CD14-positive monocyte (primary cell): ENCODE measurements around the gene FADS1. TPM values are rescaled to one million over a fixed set of nuclear protein-coding genes. Genes with fewer than 3 reads are reported as not detected.

Source experiments
- DNase-seq, 3 donors: peaks; one replicate each; pipeline ENCODE4 v3.0.0-alpha.2; 2011 to 2022
- H2AFZ ChIP-seq: 2 replicates; pipeline ENCODE4 v1.6.0; 2012; ENCODE audit warnings: mild to moderate bottlenecking, low read depth, low read length, inconsistent platforms; ENCODE audit not compliant: insufficient read depth, poor library complexity, severe bottlenecking
- H3K27ac ChIP-seq, 2 donors: 1 replicate in 1 of 2; 2 replicates in 1 of 2; pipeline ENCODE4 v1.5.1; 2012 to 2013; ENCODE audit warnings: low read length in 2 of 2, control low read depth in 1 of 2, inconsistent platforms in 1 of 2, low read depth in 1 of 2, mild to moderate bottlenecking in 1 of 2
- H3K27me3 ChIP-seq, 2 donors: one replicate each; pipeline versions ENCODE4 v1.6.0 to v1.6.1; 2011 to 2013; ENCODE audit warnings: low read length in 2 of 2; ENCODE audit not compliant: control insufficient read depth in 2 of 2, insufficient read depth in 2 of 2
- H3K36me3 ChIP-seq, 2 donors: replicated peaks in 1 of 2; 1 replicate in 1 of 2; 2 replicates in 1 of 2; pipeline versions ENCODE4 v1.5.1 to v1.6.1; 2012 to 2013; ENCODE audit warnings: low read length in 2 of 2, control low read depth in 1 of 2, inconsistent platforms in 1 of 2, mild to moderate bottlenecking in 1 of 2; ENCODE audit not compliant: insufficient read depth in 2 of 2, control insufficient read depth in 1 of 2
- H3K4me1 ChIP-seq, 2 donors: 1 replicate in 1 of 2; 2 replicates in 1 of 2; pipeline versions ENCODE4 v1.5.1 to v1.6.1; 2012 to 2013; ENCODE audit warnings: low read length in 2 of 2, control low read depth in 1 of 2, inconsistent platforms in 1 of 2, mild to moderate bottlenecking in 1 of 2, moderate library complexity in 1 of 2; ENCODE audit not compliant: insufficient read depth in 2 of 2, control insufficient read depth in 1 of 2
- H3K4me2 ChIP-seq: replicated peaks from 2 replicates; pipeline ENCODE3; 2012; ENCODE audit warnings: low read length, moderate library complexity, mild to moderate bottlenecking; ENCODE audit not compliant: poor library complexity, severe bottlenecking; ENCODE audit errors: extremely low read depth
- H3K4me3 ChIP-seq, 3 experiments: fragments of 200-600 bp in 1 of 3; sonication (generic) in 1 of 3; replicated peaks in 1 of 3; 1 replicate in 2 of 3; 2 replicates in 1 of 3; pipeline ENCODE4 v1.5.1; 2011 to 2013; ENCODE audit warnings: low read length in 3 of 3, mild to moderate bottlenecking in 3 of 3, control low read depth in 2 of 3, low read depth in 2 of 3, inconsistent platforms in 1 of 3, moderate library complexity in 1 of 3
- H3K79me2 ChIP-seq: 2 replicates; pipeline ENCODE4 v1.6.0; 2012; ENCODE audit warnings: mild to moderate bottlenecking, control low read depth, inconsistent platforms, low read length, moderate library complexity; ENCODE audit not compliant: insufficient read depth
- H3K9ac ChIP-seq: 2 replicates; pipeline ENCODE4 v1.6.0; 2017; ENCODE audit warnings: low read length, mild to moderate bottlenecking; ENCODE audit not compliant: insufficient read depth, poor library complexity, severe bottlenecking
- H3K9me3 ChIP-seq, 2 donors: replicated peaks in 1 of 2; 1 replicate in 1 of 2; 2 replicates in 1 of 2; pipeline versions ENCODE4 v1.5.1 to v1.6.1; 2012 to 2013; ENCODE audit warnings: low read length in 2 of 2, control low read depth in 1 of 2; ENCODE audit not compliant: control insufficient read depth in 1 of 2, insufficient read depth in 1 of 2
- H4K20me1 ChIP-seq: 2 replicates; pipeline ENCODE4 v1.6.0; 2012; ENCODE audit warnings: mild to moderate bottlenecking, low read length, control low read depth, moderate library complexity; ENCODE audit not compliant: insufficient read depth
- H3K27ac Mint-ChIP-seq, 7 donors: one replicate each; pipeline ENCODE4 v1.8.0; 2020; ENCODE audit warnings: mild to moderate bottlenecking in 7 of 7, mixed read lengths in 7 of 7, moderate library complexity in 6 of 7, inconsistent platforms in 2 of 7
- H3K27me3 Mint-ChIP-seq, 3 donors: one replicate each; pipeline ENCODE4 v1.8.0; 2021 to 2022; ENCODE audit warnings: low read depth in 3 of 3, mild to moderate bottlenecking in 3 of 3, mixed read lengths in 3 of 3, moderate library complexity in 3 of 3, inconsistent platforms in 1 of 3
- H3K36me3 Mint-ChIP-seq, 2 donors: one replicate each; pipeline ENCODE4 v1.8.0; 2020; ENCODE audit warnings: mixed read lengths in 2 of 2, inconsistent platforms in 1 of 2, mild to moderate bottlenecking in 1 of 2
- H3K4me1 Mint-ChIP-seq: one replicate; pipeline ENCODE4 v1.8.0; 2020; ENCODE audit warnings: mild to moderate bottlenecking, mixed read lengths
- H3K4me3 Mint-ChIP-seq, 2 donors: one replicate each; pipeline ENCODE4 v1.8.0; 2020; ENCODE audit warnings: mild to moderate bottlenecking in 2 of 2, mixed read lengths in 2 of 2, moderate library complexity in 1 of 2
- H3K9me3 Mint-ChIP-seq, 7 donors: one replicate each; pipeline ENCODE4 v1.8.0; 2020 to 2022; ENCODE audit warnings: mixed read lengths in 7 of 7, mild to moderate bottlenecking in 6 of 7, moderate library complexity in 6 of 7, inconsistent platforms in 2 of 7
- WGBS: methylation state at CpG from one replicate; pipeline ENCODE4 v1.1.5; 2013; ENCODE audit warnings: missing lambda C conversion rate; ENCODE audit not compliant: insufficient coverage; 5-methylcytosine and 5-hydroxymethylcytosine counted together
- intact Hi-C, 2 donors: fragments of 100-400 bp; cut with micrococcal nuclease; formaldehyde crosslinking; loops; one replicate each; pipeline versions ENCODE4 v1.15.0 to v1.15.1; 2023
- polyA plus RNA-seq, 3 donors: library from polyadenylated mRNA; depleted of rRNA in 1 of 3; unstranded in 2 of 3; stranded (reverse) in 1 of 3; fragments of 300-500 nt in 2 of 3; fragments of >200 nt in 1 of 3; fragmentation: Illumina TruSeq in 2 of 3; gene quantifications; 1 replicate in 2 of 3; 2 replicates in 1 of 3; pipeline ENCODE4 v1.2.3, GENCODE V29; 2012 to 2021
- TF ChIP-seq, protein P1 (sequence below): fragments of 200-600 bp; IDR thresholded peaks from one replicate; pipeline ENCODE4 v1.8.0; 2022; ENCODE audit warnings: antibody characterized with exemption, mild to moderate bottlenecking

The FADS1 gene
- polyA plus RNA-seq, 3 donors = 10.6 to 31.8 (median 29.2) TPM

GRCh38 chr11:61782299-61782698 is 34.5 kb downstream of the FADS1 start:
- H3K4me1 ChIP-seq = peaks cover 5 to 7% of the 10 kb centered on the region in 2 donors
- no peaks in the 10 kb centered on the region for H3K79me2 ChIP-seq
- H3K9me3 ChIP-seq = no peaks in the 10 kb centered on the region
- no peak overlapping the region for H2AFZ ChIP-seq
- no peak overlapping the region for H3K4me2 ChIP-seq
- H3K36me3 Mint-ChIP-seq = peaks cover 34 to 41% of the 10 kb centered on the region in 2 donors
- TF ChIP-seq, protein P1, sequence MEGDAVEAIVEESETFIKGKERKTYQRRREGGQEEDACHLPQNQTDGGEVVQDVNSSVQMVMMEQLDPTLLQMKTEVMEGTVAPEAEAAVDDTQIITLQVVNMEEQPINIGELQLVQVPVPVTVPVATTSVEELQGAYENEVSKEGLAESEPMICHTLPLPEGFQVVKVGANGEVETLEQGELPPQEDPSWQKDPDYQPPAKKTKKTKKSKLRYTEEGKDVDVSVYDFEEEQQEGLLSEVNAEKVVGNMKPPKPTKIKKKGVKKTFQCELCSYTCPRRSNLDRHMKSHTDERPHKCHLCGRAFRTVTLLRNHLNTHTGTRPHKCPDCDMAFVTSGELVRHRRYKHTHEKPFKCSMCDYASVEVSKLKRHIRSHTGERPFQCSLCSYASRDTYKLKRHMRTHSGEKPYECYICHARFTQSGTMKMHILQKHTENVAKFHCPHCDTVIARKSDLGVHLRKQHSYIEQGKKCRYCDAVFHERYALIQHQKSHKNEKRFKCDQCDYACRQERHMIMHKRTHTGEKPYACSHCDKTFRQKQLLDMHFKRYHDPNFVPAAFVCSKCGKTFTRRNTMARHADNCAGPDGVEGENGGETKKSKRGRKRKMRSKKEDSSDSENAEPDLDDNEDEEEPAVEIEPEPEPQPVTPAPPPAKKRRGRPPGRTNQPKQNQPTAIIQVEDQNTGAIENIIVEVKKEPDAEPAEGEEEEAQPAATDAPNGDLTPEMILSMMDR = no peak
- no peak overlapping the region for H3K27ac Mint-ChIP-seq
- no peak overlapping the region for H3K27ac ChIP-seq
- H4K20me1 ChIP-seq = no peaks in the 10 kb centered on the region
- intact Hi-C loops = no loop called here
- WGBS = 100% methylated on average over 3 of the region's 3 CpGs
- DNase-seq = no peak
- H3K9ac ChIP-seq = no peak overlapping the region
- peaks cover 0 to 8% of the 10 kb centered on the region in 2 donors for H3K27me3 ChIP-seq
- H3K27me3 Mint-ChIP-seq = peaks cover 12 to 18% (median 13%) of the 10 kb centered on the region in 3 donors
- H3K4me3 Mint-ChIP-seq = no peak overlapping the region
- H3K4me1 Mint-ChIP-seq = peaks cover 5% of the 10 kb centered on the region
- H3K36me3 ChIP-seq = peaks cover 22 to 33% of the 10 kb centered on the region in 2 donors
- peaks cover 0 to 3% (median 0%) of the 10 kb centered on the region in 7 donors for H3K9me3 Mint-ChIP-seq
- no peak overlapping the region for H3K4me3 ChIP-seq

- H3K36me3 ChIP-seq = peaks cover 15 to 26% of the 10 kb centered on the region in 2 donors
- Mint-ChIP-seq H3K4me1 (peaks cover 12% of the 10 kb centered on the region), H3K9me3 (peaks cover 0 to 3% (median 0%) of the 10 kb centered on the region in 7 donors), H3K36me3 (peaks cover 26 to 35% of the 10 kb centered on the region in 2 donors), H3K27me3 (peaks cover 12 to 22% (median 16%) of the 10 kb centered on the region in 3 donors), H3K4me3 (no peak overlapping the region), H3K27ac (no peak overlapping the region)
- H3K9ac ChIP-seq = no peak overlapping the region
- no peaks in the 10 kb centered on the region for H3K79me2 ChIP-seq
- H2AFZ ChIP-seq = no peak overlapping the region
- H3K9me3 ChIP-seq = no peaks in the 10 kb centered on the region
- H4K20me1 ChIP-seq = no peaks in the 10 kb centered on the region
- peaks cover 10 to 14% of the 10 kb centered on the region in 2 donors for H3K4me1 ChIP-seq
- H3K27ac ChIP-seq = no peak overlapping the region
- peaks cover 0 to 8% of the 10 kb centered on the region in 2 donors for H3K27me3 ChIP-seq
- DNase-seq = no peak
- TF ChIP-seq, protein P1 = no peak
- no peak overlapping the region for H3K4me3 ChIP-seq
- intact Hi-C loops = no loop called here
- WGBS = 100% methylated on average over 4 of the region's 5 CpGs
- no peak overlapping the region for H3K4me2 ChIP-seq
These were observed 35.2 kb downstream of the FADS1 start for GRCh38 chr11:61781585-61781984.
